Activated CD4-positive, alpha-beta T cell treated with anti-CD3 and anti-CD28 coated beads, Interleukin-10, Interleukin-2, amounts not matched to agents 100 ng/mL and 50 ng/mL, durations not matched to agents 16 hours and 8 hours (primary cell): ENCODE measurements around the gene L3MBTL3.

Source experiments
- DNase-seq: peaks from one replicate; pipeline ENCODE4 v3.0.0-alpha.2; 2020

L3MBTL3 gene

GRCh38 chr6:130029163-130029562 is 10.8 kb downstream of the L3MBTL3 start:
- DNase-seq: peak; percentile 31

GRCh38 chr6:130032758-130033340 is 14.5 kb downstream of the L3MBTL3 start:
- DNase-seq: no peak

- DNase-seq: no peak
Measured at GRCh38 chr6:130033949-130034348, 15.6 kb downstream of the L3MBTL3 start.

- DNase-seq: peak; percentile 50
Measured at GRCh38 chr6:130034378-130035146, 16.2 kb downstream of the L3MBTL3 start.

- no peak for DNase-seq
Measured at GRCh38 chr6:130035211-130035610, 16.8 kb downstream of the L3MBTL3 start.

GRCh38 chr6:130037207-130037811 is 18.9 kb downstream of the L3MBTL3 start:
- no peak for DNase-seq

- no peak for DNase-seq
Measured at GRCh38 chr6:130041594-130041993, 23.2 kb downstream of the L3MBTL3 start.

- DNase-seq: no peak
Measured at GRCh38 chr6:130043344-130043743, 25.0 kb downstream of the L3MBTL3 start.

- DNase-seq: no peak
Measured at GRCh38 chr6:130045622-130046021, 27.2 kb downstream of the L3MBTL3 start.

- no peak for DNase-seq
Measured at GRCh38 chr6:130046671-130047070, 28.3 kb downstream of the L3MBTL3 start.

GRCh38 chr6:130047088-130047995 is 29.0 kb downstream of the L3MBTL3 start:
- no peak for DNase-seq

GRCh38 chr6:130050230-130050629 is 31.8 kb downstream of the L3MBTL3 start:
- DNase-seq: no peak

GRCh38 chr6:130054725-130055124 is 36.3 kb downstream of the L3MBTL3 start:
- DNase-seq: no peak

GRCh38 chr6:130055271-130055670 is 36.9 kb downstream of the L3MBTL3 start:
- no peak for DNase-seq

- DNase-seq: no peak
Measured at GRCh38 chr6:130057495-130057894, 39.1 kb downstream of the L3MBTL3 start.

GRCh38 chr6:130063806-130064205 is 45.4 kb downstream of the L3MBTL3 start:
- DNase-seq: no peak

- DNase-seq: no peak
Measured at GRCh38 chr6:130065609-130066156, 47.3 kb downstream of the L3MBTL3 start.

- no peak for DNase-seq
Measured at GRCh38 chr6:130069485-130069884, 51.1 kb downstream of the L3MBTL3 start.

GRCh38 chr6:130070326-130070725 is 51.9 kb downstream of the L3MBTL3 start:
- DNase-seq: no peak

GRCh38 chr6:130070792-130071191 is 52.4 kb downstream of the L3MBTL3 start:
- DNase-seq: no peak

GRCh38 chr6:130075879-130076460 is 57.6 kb downstream of the L3MBTL3 start:
- no peak for DNase-seq

- DNase-seq: no peak
Measured at GRCh38 chr6:130076512-130076911, 58.1 kb downstream of the L3MBTL3 start.
